OCI-LY7 (cell line): ENCODE measurements around the gene SHMT2.

Source experiments
- EZH2phosphoT487 ChIP-seq: fragments of 200-600 bp; sonication (generic); IDR thresholded peaks from 2 replicates; pipeline ENCODE4 v1.6.1; 2018; ENCODE audit warnings: low read depth, borderline replicate concordance, mild to moderate bottlenecking, mixed run types, antibody characterized with exemption, low read length, moderate library complexity, mixed read lengths
- TF ChIP-seq, protein P1 (sequence below): fragments of 200-600 bp; sonication (generic); conservative IDR thresholded peaks from 2 replicates; pipeline ENCODE4 v1.5.1; 2014; ENCODE audit warnings: mild to moderate bottlenecking, antibody characterized with exemption, low read length, moderate library complexity, mixed read lengths

DNA sequence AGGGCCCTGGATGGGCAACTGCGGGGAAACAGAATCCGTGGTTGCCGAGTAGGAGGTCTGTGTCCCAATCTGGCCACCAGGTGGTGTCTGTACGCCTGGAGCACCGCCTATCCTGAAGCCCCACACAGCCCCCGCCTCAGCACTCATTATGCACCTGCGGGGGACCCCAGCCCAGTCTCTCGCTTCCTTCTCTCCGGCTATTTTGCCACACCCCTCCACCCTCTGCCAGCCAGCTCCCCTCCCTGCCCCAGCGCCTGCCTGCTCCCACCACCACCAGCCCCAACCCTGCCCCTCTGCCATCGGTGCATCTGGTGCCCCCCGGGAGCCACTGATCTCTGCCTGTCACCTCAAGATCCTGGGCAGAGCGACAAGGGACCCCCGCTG is 15.1 kb upstream of the SHMT2 start:
- TF ChIP-seq, protein P1, sequence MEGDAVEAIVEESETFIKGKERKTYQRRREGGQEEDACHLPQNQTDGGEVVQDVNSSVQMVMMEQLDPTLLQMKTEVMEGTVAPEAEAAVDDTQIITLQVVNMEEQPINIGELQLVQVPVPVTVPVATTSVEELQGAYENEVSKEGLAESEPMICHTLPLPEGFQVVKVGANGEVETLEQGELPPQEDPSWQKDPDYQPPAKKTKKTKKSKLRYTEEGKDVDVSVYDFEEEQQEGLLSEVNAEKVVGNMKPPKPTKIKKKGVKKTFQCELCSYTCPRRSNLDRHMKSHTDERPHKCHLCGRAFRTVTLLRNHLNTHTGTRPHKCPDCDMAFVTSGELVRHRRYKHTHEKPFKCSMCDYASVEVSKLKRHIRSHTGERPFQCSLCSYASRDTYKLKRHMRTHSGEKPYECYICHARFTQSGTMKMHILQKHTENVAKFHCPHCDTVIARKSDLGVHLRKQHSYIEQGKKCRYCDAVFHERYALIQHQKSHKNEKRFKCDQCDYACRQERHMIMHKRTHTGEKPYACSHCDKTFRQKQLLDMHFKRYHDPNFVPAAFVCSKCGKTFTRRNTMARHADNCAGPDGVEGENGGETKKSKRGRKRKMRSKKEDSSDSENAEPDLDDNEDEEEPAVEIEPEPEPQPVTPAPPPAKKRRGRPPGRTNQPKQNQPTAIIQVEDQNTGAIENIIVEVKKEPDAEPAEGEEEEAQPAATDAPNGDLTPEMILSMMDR: peak; percentile 88
- no peak for TF ChIP-seq EZH2phosphoT487
